ENCODE measurements around the gene ANGPTL7.

Gene ANGPTL7

DNA sequence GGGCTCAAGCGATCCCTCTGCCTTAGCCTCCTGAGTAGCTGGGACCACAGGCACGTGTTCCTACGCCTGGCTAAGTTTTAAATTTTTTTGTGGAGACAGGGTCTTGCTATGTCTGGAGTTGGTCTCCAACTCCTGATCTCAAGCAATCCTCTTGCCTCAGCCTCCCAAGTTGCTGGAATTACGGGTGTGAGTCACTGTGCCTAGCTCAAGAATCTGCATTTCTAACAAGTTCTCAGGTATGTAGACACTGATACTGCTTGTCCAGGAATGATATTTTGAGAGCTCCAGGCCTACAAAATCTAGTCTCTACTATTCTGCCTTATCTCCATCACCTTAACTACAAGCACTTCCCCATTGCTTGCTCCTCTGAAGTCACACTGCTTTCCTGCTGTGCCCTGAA, 22.3 kb downstream of the ANGPTL7 start:
- Histone ChIP-seq H3K79me1 (replicated peaks; ENCODE audit: low read length, poor library complexity, severe bottlenecking) (peaks cover 7% of the 10 kb centered on the region), H2AK5ac (ENCODE audit: low read length, severe bottlenecking) (no peak overlapping the region), H3K18ac (ENCODE audit: low read depth in 1 of 2, low read length in 2 of 2) (no peak overlapping the region), H2BK120ac (ENCODE audit: low read depth, low read length) (no peak overlapping the region), H2BK12ac (ENCODE audit: low read length in 2 of 2) (no peak overlapping the region), H3K4ac (ENCODE audit: low read depth in 1 of 2, low read length in 2 of 2) (no peak overlapping the region), H3K27ac (ENCODE audit: low read length, poor library complexity, severe bottlenecking) (no peak overlapping the region), H4K8ac (ENCODE audit: low read length) (no peak overlapping the region), H3K14ac (ENCODE audit: low read length in 2 of 2) (no peak overlapping the region), H3K4me2 (ENCODE audit: low read length, poor library complexity, severe bottlenecking) (no peak overlapping the region), H3K9ac (ENCODE audit: low read length) (no peak overlapping the region), H3K27me3 (ENCODE audit: control insufficient read depth in 1 of 2, insufficient read depth in 1 of 2, low read length in 2 of 2) (no peaks in the 10 kb centered on the region), H3K9me3 (ENCODE audit: control insufficient read depth, low read length) (no peaks in the 10 kb centered on the region), H2AFZ (ENCODE audit: low read depth, low read length) (no peak overlapping the region), H3K23ac (ENCODE audit: low read length in 2 of 2) (no peak overlapping the region), H4K91ac (ENCODE audit: low read length) (no peak overlapping the region), H2BK5ac (ENCODE audit: low read depth, low read length, poor library complexity, severe bottlenecking) (no peak overlapping the region), H3K4me1 (ENCODE audit: control insufficient read depth, insufficient read depth, low read depth, low read length) (no peaks in the 10 kb centered on the region), H3K36me3 (ENCODE audit: control insufficient read depth in 1 of 2, insufficient read depth in 2 of 2, low read depth in 1 of 2, low read length in 2 of 2) (peaks cover 51 to 95% of the 10 kb centered on the region in 2 experiments), H3K4me3 (ENCODE audit: insufficient read depth in 1 of 2, low read depth in 1 of 2, low read length in 2 of 2) (no peak overlapping the region), H2BK15ac (ENCODE audit: low read depth, poor library complexity, severe bottlenecking) (no peak overlapping the region)
- DNase-seq, result no peak
- WGBS, result 100% methylated on average over 4 of the region's 4 CpGs

DNA sequence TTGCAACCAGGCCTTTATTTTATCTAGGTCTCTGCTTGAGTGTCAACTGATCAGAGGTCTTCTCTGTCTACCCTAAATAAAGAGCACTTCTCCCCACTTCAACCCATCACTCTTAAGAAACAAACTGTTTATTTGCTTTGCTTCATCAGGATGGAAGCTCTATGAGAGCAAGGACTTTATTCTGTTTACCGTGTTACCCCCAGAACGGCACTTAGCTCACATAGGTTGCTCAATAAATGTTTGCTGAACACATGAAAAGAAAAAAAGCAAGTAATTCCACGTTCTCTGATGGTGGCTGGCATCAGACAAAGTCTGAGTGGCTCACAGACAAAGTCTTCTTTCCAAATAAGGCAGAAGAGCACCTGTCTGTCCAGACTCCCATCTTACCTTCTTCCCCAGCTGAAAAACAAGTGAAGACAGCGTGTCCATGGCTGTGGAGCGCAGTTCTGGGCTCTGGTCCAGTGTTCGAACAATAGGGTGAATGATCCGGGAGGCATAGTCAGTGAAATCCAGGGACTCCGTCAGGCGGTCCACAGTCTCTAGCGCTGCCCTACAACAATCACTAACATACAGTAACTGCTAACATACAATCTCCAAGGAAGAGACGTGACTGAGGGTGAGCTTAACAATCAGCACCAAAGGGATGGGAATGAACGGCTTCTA, 22.9 kb downstream of the ANGPTL7 start:
- no peak overlapping the region for H2BK12ac ChIP-seq (ENCODE audit: low read length in 2 of 2)
- H3K4me1 ChIP-seq (ENCODE audit: control insufficient read depth, insufficient read depth, low read depth, low read length), result no peaks in the 10 kb centered on the region
- no peak overlapping the region for H4K8ac ChIP-seq (ENCODE audit: low read length)
- H3K4me2 ChIP-seq (ENCODE audit: low read length, poor library complexity, severe bottlenecking), result no peak overlapping the region
- no peak overlapping the region for H2AK5ac ChIP-seq (ENCODE audit: low read length, severe bottlenecking)
- H3K79me1 ChIP-seq (replicated peaks; ENCODE audit: low read length, poor library complexity, severe bottlenecking), result peaks cover 7% of the 10 kb centered on the region
- no peak overlapping the region for H3K9ac ChIP-seq (ENCODE audit: low read length)
- H4K91ac ChIP-seq (ENCODE audit: low read length), result no peak overlapping the region
- H2AFZ ChIP-seq (ENCODE audit: low read depth, low read length), result no peak overlapping the region
- H3K4ac ChIP-seq (ENCODE audit: low read depth in 1 of 2, low read length in 2 of 2), result no peak overlapping the region
- H2BK120ac ChIP-seq (ENCODE audit: low read depth, low read length), result no peak overlapping the region
- no peak overlapping the region for H3K27ac ChIP-seq (ENCODE audit: low read length, poor library complexity, severe bottlenecking)
- peaks cover 50 to 95% of the 10 kb centered on the region in 2 experiments for H3K36me3 ChIP-seq (ENCODE audit: control insufficient read depth in 1 of 2, insufficient read depth in 2 of 2, low read depth in 1 of 2, low read length in 2 of 2)
- no peaks in the 10 kb centered on the region for H3K9me3 ChIP-seq (ENCODE audit: control insufficient read depth, low read length)
- no peak for DNase-seq
- no peak overlapping the region for H3K18ac ChIP-seq (ENCODE audit: low read depth in 1 of 2, low read length in 2 of 2)
- 95% methylated on average over 12 of the region's 12 CpGs for WGBS
- H2BK5ac ChIP-seq (ENCODE audit: low read depth, low read length, poor library complexity, severe bottlenecking), result no peak overlapping the region
- no peak overlapping the region for H3K23ac ChIP-seq (ENCODE audit: low read length in 2 of 2)
- no peak overlapping the region for H3K4me3 ChIP-seq (ENCODE audit: insufficient read depth in 1 of 2, low read depth in 1 of 2, low read length in 2 of 2)
- no peaks in the 10 kb centered on the region for H3K27me3 ChIP-seq (ENCODE audit: control insufficient read depth in 1 of 2, insufficient read depth in 1 of 2, low read length in 2 of 2)
- H2BK15ac ChIP-seq (ENCODE audit: low read depth, poor library complexity, severe bottlenecking), result no peak overlapping the region
- H3K14ac ChIP-seq (ENCODE audit: low read length in 2 of 2), result no peak overlapping the region

DNA sequence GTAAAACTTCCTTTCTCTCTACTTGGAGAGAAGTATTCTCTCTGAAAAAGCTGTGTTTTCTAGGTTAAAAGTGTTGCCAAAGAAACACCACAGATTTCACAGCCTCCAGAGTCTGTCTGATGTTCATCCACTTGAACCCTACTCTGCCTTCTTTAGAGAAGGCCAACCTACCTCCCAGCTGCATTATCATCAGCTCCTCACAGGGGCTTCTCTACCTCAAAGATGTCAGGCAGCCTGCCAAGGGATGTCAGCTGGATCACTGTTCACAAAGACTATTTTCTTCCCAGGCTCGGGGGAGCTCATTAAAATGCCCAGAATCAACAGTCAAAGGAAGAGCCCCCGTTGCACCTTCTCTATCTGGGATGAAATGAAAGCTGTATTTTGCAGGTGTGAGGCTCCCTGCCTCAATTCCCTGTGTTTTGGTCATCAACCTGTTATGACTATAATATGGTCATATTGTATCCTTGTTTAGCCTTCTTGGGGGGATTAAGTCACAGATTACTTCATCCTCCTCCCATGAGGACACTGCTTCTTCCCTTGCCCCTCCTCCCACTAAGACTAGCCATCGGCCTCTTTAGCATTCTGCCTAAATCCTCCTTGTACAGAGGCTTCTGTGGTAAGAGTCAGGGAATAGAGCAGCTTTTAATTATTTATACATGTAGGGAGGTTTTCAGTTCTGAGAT, 25.7 kb downstream of the ANGPTL7 start:
- Histone ChIP-seq H3K9ac (ENCODE audit: low read length) (no peak overlapping the region), H2BK5ac (ENCODE audit: low read depth, low read length, poor library complexity, severe bottlenecking) (no peak overlapping the region), H3K27me3 (ENCODE audit: control insufficient read depth in 1 of 2, insufficient read depth in 1 of 2, low read length in 2 of 2) (no peaks in the 10 kb centered on the region), H3K4me3 (ENCODE audit: insufficient read depth in 1 of 2, low read depth in 1 of 2, low read length in 2 of 2) (no peak overlapping the region), H4K91ac (ENCODE audit: low read length) (no peak overlapping the region), H2AFZ (ENCODE audit: low read depth, low read length) (no peak overlapping the region), H3K23ac (ENCODE audit: low read length in 2 of 2) (no peak overlapping the region), H3K18ac (ENCODE audit: low read depth in 1 of 2, low read length in 2 of 2) (no peak overlapping the region), H3K4ac (ENCODE audit: low read depth in 1 of 2, low read length in 2 of 2) (no peak overlapping the region), H2BK120ac (ENCODE audit: low read depth, low read length) (no peak overlapping the region), H2BK15ac (ENCODE audit: low read depth, poor library complexity, severe bottlenecking) (no peak overlapping the region), H2AK5ac (ENCODE audit: low read length, severe bottlenecking) (no peak overlapping the region), H2BK12ac (ENCODE audit: low read length in 2 of 2) (no peak overlapping the region), H3K36me3 (ENCODE audit: control insufficient read depth in 1 of 2, insufficient read depth in 2 of 2, low read depth in 1 of 2, low read length in 2 of 2) (peaks cover 49 to 96% of the 10 kb centered on the region in 2 experiments), H3K79me1 (replicated peaks; ENCODE audit: low read length, poor library complexity, severe bottlenecking) (peaks cover 12% of the 10 kb centered on the region), H3K4me2 (ENCODE audit: low read length, poor library complexity, severe bottlenecking) (no peak overlapping the region), H3K4me1 (ENCODE audit: control insufficient read depth, insufficient read depth, low read depth, low read length) (no peaks in the 10 kb centered on the region), H3K14ac (ENCODE audit: low read length in 2 of 2) (no peak overlapping the region), H3K9me3 (ENCODE audit: control insufficient read depth, low read length) (no peaks in the 10 kb centered on the region), H4K8ac (ENCODE audit: low read length) (no peak overlapping the region), H3K27ac (ENCODE audit: low read length, poor library complexity, severe bottlenecking) (no peak overlapping the region)
- WGBS, result 100% methylated on average over 2 of the region's 3 CpGs
- no peak for DNase-seq

DNA sequence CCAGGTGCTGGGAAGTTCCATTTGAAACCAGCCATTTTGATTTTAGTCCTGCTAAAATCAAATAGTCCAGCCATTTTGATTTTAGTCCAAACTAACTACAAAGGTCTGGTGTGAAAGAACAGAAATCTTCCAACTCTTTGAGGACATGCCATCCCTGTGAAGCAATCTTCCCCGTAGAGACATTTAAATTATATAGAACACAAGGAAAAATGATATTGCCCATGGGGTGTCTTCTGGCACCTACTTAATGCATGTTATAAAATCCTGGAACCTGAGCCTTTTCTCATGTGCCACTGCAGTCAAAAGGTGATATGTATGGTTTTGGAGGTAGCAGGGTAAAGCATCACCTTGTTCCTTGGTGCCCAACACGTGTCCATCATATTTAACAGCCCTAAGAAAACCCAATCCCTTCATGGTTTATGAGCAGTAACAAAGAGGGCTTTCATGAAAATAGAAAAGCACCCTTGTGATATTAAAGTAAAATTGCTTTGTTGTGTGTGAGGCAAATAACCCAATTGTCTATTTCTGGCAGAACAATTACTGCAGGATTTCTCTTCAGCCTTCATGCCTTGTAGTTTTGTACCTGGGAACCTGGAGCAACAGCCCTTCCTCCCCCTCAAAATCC, 26.3 kb downstream of the ANGPTL7 start:
- Histone ChIP-seq H4K91ac (ENCODE audit: low read length) (no peak overlapping the region), H3K79me1 (replicated peaks; ENCODE audit: low read length, poor library complexity, severe bottlenecking) (peaks cover 12% of the 10 kb centered on the region), H3K18ac (ENCODE audit: low read depth in 1 of 2, low read length in 2 of 2) (no peak overlapping the region), H3K27ac (ENCODE audit: low read length, poor library complexity, severe bottlenecking) (no peak overlapping the region), H2BK5ac (ENCODE audit: low read depth, low read length, poor library complexity, severe bottlenecking) (no peak overlapping the region), H3K4ac (ENCODE audit: low read depth in 1 of 2, low read length in 2 of 2) (no peak overlapping the region), H3K14ac (ENCODE audit: low read length in 2 of 2) (no peak overlapping the region), H2BK120ac (ENCODE audit: low read depth, low read length) (no peak overlapping the region), H3K9ac (ENCODE audit: low read length) (no peak overlapping the region), H4K8ac (ENCODE audit: low read length) (no peak overlapping the region), H2AK5ac (ENCODE audit: low read length, severe bottlenecking) (no peak overlapping the region), H2AFZ (ENCODE audit: low read depth, low read length) (no peak overlapping the region), H2BK12ac (ENCODE audit: low read length in 2 of 2) (no peak overlapping the region), H3K23ac (ENCODE audit: low read length in 2 of 2) (no peak overlapping the region), H2BK15ac (ENCODE audit: low read depth, poor library complexity, severe bottlenecking) (no peak overlapping the region), H3K27me3 (ENCODE audit: control insufficient read depth in 1 of 2, insufficient read depth in 1 of 2, low read length in 2 of 2) (no peaks in the 10 kb centered on the region), H3K36me3 (ENCODE audit: control insufficient read depth in 1 of 2, insufficient read depth in 2 of 2, low read depth in 1 of 2, low read length in 2 of 2) (peaks cover 45 to 96% of the 10 kb centered on the region in 2 experiments), H3K4me1 (ENCODE audit: control insufficient read depth, insufficient read depth, low read depth, low read length) (no peaks in the 10 kb centered on the region), H3K9me3 (ENCODE audit: control insufficient read depth, low read length) (no peaks in the 10 kb centered on the region), H3K4me2 (ENCODE audit: low read length, poor library complexity, severe bottlenecking) (no peak overlapping the region), H3K4me3 (ENCODE audit: insufficient read depth in 1 of 2, low read depth in 1 of 2, low read length in 2 of 2) (no peak overlapping the region)
- no CpG with 5 or more reads among the region's 2 CpGs for WGBS
- DNase-seq, result no peak

Data from mesenchymal stem cell (in vitro differentiated cells and primary cell).